KOPT-K1 (cell line): Measurements from ENCODE around the gene EML1.

Source experiments
- H3K27ac ChIP-seq: fragments of 200-600 bp; sonication (generic); 2 replicates; pipeline ENCODE4 v1.5.1; 2016; ENCODE audit warnings: antibody characterized with exemption, mild to moderate bottlenecking, low read depth, low read length; ENCODE audit not compliant: poor library complexity, severe bottlenecking
- H3K36me3 ChIP-seq: fragments of 200-600 bp; sonication (generic); 2 replicates; pipeline ENCODE4 v1.5.1; 2017; ENCODE audit warnings: antibody characterized with exemption, mild to moderate bottlenecking, low read length, moderate library complexity; ENCODE audit not compliant: insufficient read depth
- H3K9me3 ChIP-seq: fragments of 200-600 bp; sonication (generic); 2 replicates; pipeline ENCODE4 v1.5.1; 2017; ENCODE audit warnings: antibody characterized with exemption, low read length, mild to moderate bottlenecking; ENCODE audit not compliant: insufficient read depth, poor library complexity, severe bottlenecking

EML1 gene

GRCh38 chr14:99803803-99804202 lies 10.6 kb downstream of the EML1 start:
- no peak overlapping the region for H3K27ac ChIP-seq
- H3K36me3 ChIP-seq: no peaks in the 10 kb centered on the region
- H3K9me3 ChIP-seq: no peaks in the 10 kb centered on the region

- H3K36me3 ChIP-seq: no peaks in the 10 kb centered on the region
- H3K27ac ChIP-seq: no peak overlapping the region
- H3K9me3 ChIP-seq: no peaks in the 10 kb centered on the region
Measured at GRCh38 chr14:99805757-99806439, 12.7 kb downstream of the EML1 start.

- Histone ChIP-seq H3K36me3 (no peaks in the 10 kb centered on the region), H3K27ac (no peak overlapping the region), H3K9me3 (no peaks in the 10 kb centered on the region)
Measured at GRCh38 chr14:99806836-99807235, 13.6 kb downstream of the EML1 start.

GRCh38 chr14:99807413-99808153 lies 14.4 kb downstream of the EML1 start:
- Histone ChIP-seq H3K9me3 (no peaks in the 10 kb centered on the region), H3K36me3 (no peaks in the 10 kb centered on the region), H3K27ac (no peak overlapping the region)

GRCh38 chr14:99808154-99808505 lies 14.9 kb downstream of the EML1 start:
- H3K27ac ChIP-seq: no peak overlapping the region
- H3K36me3 ChIP-seq: no peaks in the 10 kb centered on the region
- no peaks in the 10 kb centered on the region for H3K9me3 ChIP-seq

GRCh38 chr14:99808515-99808914 lies 15.3 kb downstream of the EML1 start:
- H3K27ac ChIP-seq: no peak overlapping the region
- no peaks in the 10 kb centered on the region for H3K36me3 ChIP-seq

GRCh38 chr14:99809360-99809759 lies 16.1 kb downstream of the EML1 start:
- Histone ChIP-seq H3K27ac (no peak overlapping the region), H3K36me3 (no peaks in the 10 kb centered on the region), H3K9me3 (no peaks in the 10 kb centered on the region)

More at GRCh38 chr14:99808515-99808914, 15.3 kb downstream of the EML1 start:
- H3K9me3 ChIP-seq: no peaks in the 10 kb centered on the region

- Histone ChIP-seq H3K36me3 (no peaks in the 10 kb centered on the region), H3K27ac (no peak overlapping the region), H3K9me3 (no peaks in the 10 kb centered on the region)
Measured at GRCh38 chr14:99809859-99810558, 16.8 kb downstream of the EML1 start.

GRCh38 chr14:99810559-99810874 lies 17.3 kb downstream of the EML1 start:
- Histone ChIP-seq H3K36me3 (no peaks in the 10 kb centered on the region), H3K9me3 (no peaks in the 10 kb centered on the region), H3K27ac (no peak overlapping the region)

- Histone ChIP-seq H3K27ac (no peak overlapping the region), H3K9me3 (no peaks in the 10 kb centered on the region), H3K36me3 (no peaks in the 10 kb centered on the region)
Measured at GRCh38 chr14:99812096-99812750, 19.0 kb downstream of the EML1 start.

- Histone ChIP-seq H3K27ac (no peak overlapping the region), H3K36me3 (no peaks in the 10 kb centered on the region), H3K9me3 (no peaks in the 10 kb centered on the region)
Measured at GRCh38 chr14:99812892-99813291, 19.7 kb downstream of the EML1 start.

GRCh38 chr14:99815696-99816095 lies 22.5 kb downstream of the EML1 start:
- no peaks in the 10 kb centered on the region for H3K36me3 ChIP-seq
- no peak overlapping the region for H3K27ac ChIP-seq
- H3K9me3 ChIP-seq: no peaks in the 10 kb centered on the region

GRCh38 chr14:99816217-99816616 lies 23.0 kb downstream of the EML1 start:
- H3K27ac ChIP-seq: no peak overlapping the region
- H3K36me3 ChIP-seq: no peaks in the 10 kb centered on the region
- no peaks in the 10 kb centered on the region for H3K9me3 ChIP-seq

GRCh38 chr14:99816642-99817041 lies 23.4 kb downstream of the EML1 start:
- Histone ChIP-seq H3K27ac (no peak overlapping the region), H3K9me3 (no peaks in the 10 kb centered on the region)

GRCh38 chr14:99817331-99817730 lies 24.1 kb downstream of the EML1 start:
- Histone ChIP-seq H3K36me3 (no peaks in the 10 kb centered on the region), H3K27ac (no peak overlapping the region), H3K9me3 (no peaks in the 10 kb centered on the region)

More at GRCh38 chr14:99816642-99817041, 23.4 kb downstream of the EML1 start:
- no peaks in the 10 kb centered on the region for H3K36me3 ChIP-seq
